ENCODE data around the gene GYPC. TPM values are rescaled to one million over a fixed set of nuclear protein-coding genes. Genes with fewer than 3 reads are reported as not detected.

GYPC gene
- polyA plus RNA-seq, 1 experiment: 236 TPM

DNA sequence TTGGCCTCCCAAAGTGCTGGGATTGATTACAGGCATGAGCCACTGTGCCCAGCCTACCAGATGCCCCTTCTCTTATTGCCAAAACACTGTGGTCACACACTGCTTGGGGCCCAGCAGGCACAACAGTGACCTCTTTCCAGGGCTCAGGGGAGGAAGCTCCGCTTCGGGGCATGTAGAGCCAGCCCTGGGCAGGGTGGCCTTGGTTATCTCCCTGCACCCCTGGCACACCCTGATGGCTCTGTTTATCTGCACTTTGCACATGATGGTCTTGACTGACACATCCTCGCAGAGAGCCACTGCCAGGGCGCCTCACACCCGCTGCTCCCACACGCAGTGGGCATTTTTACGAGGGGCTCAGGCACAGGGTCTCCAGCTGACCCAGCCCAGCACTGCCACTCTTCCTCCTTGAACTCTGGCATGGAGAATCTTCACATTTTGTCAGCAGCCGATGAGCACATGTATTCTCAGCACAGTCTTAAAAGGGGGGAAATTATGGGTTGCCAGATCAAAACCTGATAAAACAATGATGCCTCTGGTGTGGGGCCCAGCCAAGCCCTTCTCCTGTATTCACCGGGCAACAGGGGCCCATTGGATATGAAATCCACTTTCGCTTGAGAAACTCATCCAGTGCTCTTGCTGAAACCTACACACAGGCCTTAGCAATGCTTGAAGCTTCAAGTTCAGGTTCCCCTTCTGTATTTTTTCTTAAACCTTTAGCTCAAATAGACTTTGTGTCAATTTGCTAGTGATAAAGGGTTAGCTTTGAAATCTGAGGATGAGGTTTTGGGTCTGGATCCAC lies 5.9 kb downstream of the GYPC start:
- Histone ChIP-seq H3K27me3 (ENCODE audit: control insufficient read depth, insufficient read depth, low read length) (no peaks in the 10 kb centered on the region), H3K36me3 (ENCODE audit: control insufficient read depth, insufficient read depth, low read length) (peaks cover 9% of the 10 kb centered on the region), H3K4me3 (ENCODE audit: low read depth, low read length) (no peak overlapping the region)
- CTCF ChIA-PET: interaction anchor here (1.3 kb wide), 1 partner anchor 117 kb away, joined by 4 read pairs; no protein-coding TSS in a partner anchor
- DNase-seq (ENCODE audit: low read depth): no peak
- POLR2A ChIA-PET: interaction anchor here (0.6 kb wide), 1 partner anchor 1147 kb away, joined by 3 read pairs; no protein-coding TSS in a partner anchor
- TF ChIP-seq CTCF (IDR thresholded peaks at IDR 0.05; ENCODE audit: insufficient read depth, low read depth, low read length): no peak

- Histone ChIP-seq H3K36me3 (ENCODE audit: control insufficient read depth, insufficient read depth, low read length) (peaks cover 9% of the 10 kb centered on the region), H3K4me3 (ENCODE audit: low read depth, low read length) (no peak overlapping the region), H3K27me3 (ENCODE audit: control insufficient read depth, insufficient read depth, low read length) (no peaks in the 10 kb centered on the region)
- DNase-seq (ENCODE audit: low read depth): no peak
- ChIA-PET POLR2A (interaction anchor here (0.6 kb wide), 1 partner anchor 1146 kb away, joined by 3 read pairs; no protein-coding TSS in a partner anchor), CTCF (interaction anchor here (1.3 kb wide), 1 partner anchor 116 kb away, joined by 4 read pairs; no protein-coding TSS in a partner anchor)
- TF ChIP-seq CTCF (IDR thresholded peaks at IDR 0.05; ENCODE audit: insufficient read depth, low read depth, low read length): no peak
These were observed 6.7 kb downstream of the GYPC start for GRCh38 chr2:126662621-126663020.

GRCh38 chr2:126663184-126663963 lies 7.4 kb downstream of the GYPC start:
- ChIA-PET CTCF (interaction anchor here (1.3 kb wide), 1 partner anchor 115 kb away, joined by 4 read pairs; no protein-coding TSS in a partner anchor), POLR2A (no interaction called here)
- Histone ChIP-seq H3K4me3 (ENCODE audit: low read depth, low read length) (no peak overlapping the region), H3K27me3 (ENCODE audit: control insufficient read depth, insufficient read depth, low read length) (no peaks in the 10 kb centered on the region), H3K36me3 (ENCODE audit: control insufficient read depth, insufficient read depth, low read length) (peaks cover 9% of the 10 kb centered on the region)
- TF ChIP-seq CTCF (IDR thresholded peaks at IDR 0.05; ENCODE audit: insufficient read depth, low read depth, low read length): no peak
- no peak for DNase-seq (ENCODE audit: low read depth)

GRCh38 chr2:126664234-126664633 lies 8.3 kb downstream of the GYPC start:
- Histone ChIP-seq H3K4me3 (ENCODE audit: low read depth, low read length) (no peak overlapping the region), H3K27me3 (ENCODE audit: control insufficient read depth, insufficient read depth, low read length) (no peaks in the 10 kb centered on the region), H3K36me3 (ENCODE audit: control insufficient read depth, insufficient read depth, low read length) (peaks cover 9% of the 10 kb centered on the region)
- CTCF ChIA-PET: interaction anchor here (0.7 kb wide), 1 partner anchor 304 kb away, joined by 3 read pairs; no protein-coding TSS in a partner anchor
- no peak for TF ChIP-seq CTCF (IDR thresholded peaks at IDR 0.05; ENCODE audit: insufficient read depth, low read depth, low read length)
- no peak for DNase-seq (ENCODE audit: low read depth)
- POLR2A ChIA-PET: no interaction called here

- no peaks in the 10 kb centered on the region for H3K27me3 ChIP-seq (ENCODE audit: control insufficient read depth, insufficient read depth, low read length)
- H3K36me3 ChIP-seq (ENCODE audit: control insufficient read depth, insufficient read depth, low read length): peaks cover 9% of the 10 kb centered on the region
- POLR2A ChIA-PET: no interaction called here
- H3K4me3 ChIP-seq (ENCODE audit: low read depth, low read length): no peak overlapping the region
- CTCF ChIA-PET: interaction anchor here (0.5 to 0.7 kb wide), 2 partner anchors 37 to 305 kb away, joined by 3 to 4 read pairs; no protein-coding TSS in a partner anchor
- no peak for DNase-seq (ENCODE audit: low read depth)
- no peak for TF ChIP-seq CTCF (IDR thresholded peaks at IDR 0.05; ENCODE audit: insufficient read depth, low read depth, low read length)
These were observed 8.7 kb downstream of the GYPC start for GRCh38 chr2:126664639-126665038.
